Prostate gland (tissue), 2 donors: ENCODE measurements around the gene UBALD2.

Experiments used
- POLR2A ChIP-seq: fragments of 450-650 bp; IDR thresholded peaks from one replicate; pipeline ENCODE4 v1.6.1; 2016; ENCODE audit warnings: antibody characterized with exemption, mild to moderate bottlenecking
- TF ChIP-seq, protein P1 (sequence below), 4 experiments: fragments of 200-600 bp in 2 of 4; fragments of 450-650 bp in 2 of 4; sonication (generic) in 2 of 4; IDR thresholded peaks; 1 replicate in 3 of 4; 2 replicates in 1 of 4; pipeline ENCODE4 v1.5.1; 2016 to 2019; ENCODE audit warnings: antibody characterized with exemption in 4 of 4, mild to moderate bottlenecking in 2 of 4, moderate library complexity in 2 of 4

DNA sequence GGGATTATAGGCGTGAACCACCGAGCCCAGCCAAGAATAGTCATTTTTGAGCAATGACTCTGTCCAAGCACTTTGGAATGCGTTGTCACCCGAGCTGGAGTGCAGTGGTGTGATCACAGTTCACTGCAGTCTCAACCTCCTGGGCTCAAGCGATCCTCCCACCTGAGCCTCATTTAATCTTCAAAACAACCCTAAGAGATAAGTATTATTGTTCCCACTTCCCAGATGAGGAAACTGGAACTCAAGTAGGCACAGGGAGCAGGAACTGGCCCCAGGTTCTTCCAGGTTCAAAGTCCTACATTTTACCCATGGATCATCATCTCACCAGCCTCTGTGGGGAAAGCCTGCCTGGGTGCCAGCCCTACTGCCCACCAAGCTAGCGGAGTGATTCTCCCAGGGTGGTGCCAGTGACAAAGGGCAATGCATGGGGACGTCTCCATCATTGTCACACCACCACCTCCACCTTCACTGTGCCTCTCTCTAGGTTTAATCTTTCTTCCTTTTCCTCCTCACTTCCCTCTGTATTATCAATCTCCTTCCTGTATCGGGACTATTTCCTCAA is 13.6 kb upstream of the UBALD2 start:
- TF ChIP-seq, protein P1, sequence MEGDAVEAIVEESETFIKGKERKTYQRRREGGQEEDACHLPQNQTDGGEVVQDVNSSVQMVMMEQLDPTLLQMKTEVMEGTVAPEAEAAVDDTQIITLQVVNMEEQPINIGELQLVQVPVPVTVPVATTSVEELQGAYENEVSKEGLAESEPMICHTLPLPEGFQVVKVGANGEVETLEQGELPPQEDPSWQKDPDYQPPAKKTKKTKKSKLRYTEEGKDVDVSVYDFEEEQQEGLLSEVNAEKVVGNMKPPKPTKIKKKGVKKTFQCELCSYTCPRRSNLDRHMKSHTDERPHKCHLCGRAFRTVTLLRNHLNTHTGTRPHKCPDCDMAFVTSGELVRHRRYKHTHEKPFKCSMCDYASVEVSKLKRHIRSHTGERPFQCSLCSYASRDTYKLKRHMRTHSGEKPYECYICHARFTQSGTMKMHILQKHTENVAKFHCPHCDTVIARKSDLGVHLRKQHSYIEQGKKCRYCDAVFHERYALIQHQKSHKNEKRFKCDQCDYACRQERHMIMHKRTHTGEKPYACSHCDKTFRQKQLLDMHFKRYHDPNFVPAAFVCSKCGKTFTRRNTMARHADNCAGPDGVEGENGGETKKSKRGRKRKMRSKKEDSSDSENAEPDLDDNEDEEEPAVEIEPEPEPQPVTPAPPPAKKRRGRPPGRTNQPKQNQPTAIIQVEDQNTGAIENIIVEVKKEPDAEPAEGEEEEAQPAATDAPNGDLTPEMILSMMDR (IDR thresholded peaks at IDR 0.05), result no peak
- TF ChIP-seq POLR2A, result no peak
